ENCODE results near the gene HS3ST2. TPM values are rescaled to one million over a fixed set of nuclear protein-coding genes. Genes with fewer than 3 reads are reported as not detected.
"Not testable (repeated sequence)": the region's sequence is repeated elsewhere in the genome, so short reads cannot be mapped to it uniquely, and the experiment has no call there.

The HS3ST2 gene
- total RNA-seq, 2 donors from 2014 or later = 0.26 to 0.33 TPM

DNA sequence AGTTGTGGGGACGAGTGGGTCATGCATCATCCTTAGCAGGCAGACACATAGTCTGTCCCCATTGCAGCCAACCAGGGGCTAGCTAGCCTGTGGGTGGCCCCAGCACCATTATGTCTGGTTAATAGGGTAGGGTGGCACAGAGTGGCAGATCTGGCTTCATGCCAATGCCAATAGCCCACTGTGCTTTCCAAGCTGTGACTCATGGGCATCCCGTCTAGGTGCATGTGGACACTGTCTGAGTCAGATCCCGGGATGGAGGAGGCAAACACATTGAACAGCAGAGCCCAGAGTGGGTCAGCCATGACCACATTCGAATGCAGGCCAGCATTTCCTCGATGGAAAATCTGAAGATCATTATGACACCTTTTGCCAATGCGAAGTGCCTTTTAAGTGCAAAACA is 2.5 kb downstream of the HS3ST2 start:
- Histone ChIP-seq H3K9me3 (no peaks in the 10 kb centered on the region), H3K27ac (no peak overlapping the region), H3K36me3 (replicated peaks in 1 of 2; ENCODE audit: insufficient read depth in 1 of 2, low read depth in 2 of 2) (no peaks in the 10 kb centered on the region), H3K4me1 (peaks cover 18% of the 10 kb centered on the region), H3K27me3 (no peaks in the 10 kb centered on the region), H3K4me3 (no peak overlapping the region)
- intact Hi-C loops (cut with DNase I) = no loop called here
- 59 to 67% methylated on average over 5 to 6 of the region's 6 CpGs for WGBS, 2 donors
- ATAC-seq (no peak), DNase-seq (no peak)
- TF ChIP-seq CTCF (IDR thresholded peaks at IDR 0.05) = no peak
- TF ChIP-seq POLR2A (IDR thresholded peaks at IDR 0.05) = no peak

DNA sequence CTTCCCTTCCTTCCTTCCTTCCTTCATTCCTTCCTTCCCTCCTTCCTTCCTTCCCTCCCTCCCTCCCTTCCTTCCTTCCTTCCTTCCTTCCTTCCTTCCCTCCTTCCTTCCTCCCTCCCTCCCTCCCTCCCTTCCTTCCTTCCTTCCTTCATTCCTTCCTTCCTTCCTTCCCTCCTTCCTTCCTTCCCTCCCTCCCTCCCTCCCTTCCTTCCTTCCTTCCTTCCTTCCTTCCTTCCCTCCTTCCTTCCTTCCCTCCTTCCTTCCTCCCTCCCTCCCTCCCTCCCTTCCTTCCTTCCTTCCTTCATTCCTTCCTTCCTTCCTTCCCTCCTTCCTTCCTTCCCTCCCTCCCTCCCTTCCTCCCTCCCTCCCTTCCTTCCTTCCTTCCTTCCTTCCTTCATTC is 4.8 kb downstream of the HS3ST2 start:
- H3K4me3 ChIP-seq; H3K27ac ChIP-seq; intact Hi-C loops (cut with DNase I); DNase-seq; ATAC-seq; H3K9me3 ChIP-seq; H3K27me3 ChIP-seq; H3K36me3 ChIP-seq (replicated peaks in 1 of 2; ENCODE audit: insufficient read depth in 1 of 2, low read depth in 2 of 2): not testable (repeated sequence)
- peaks cover 11% of the 10 kb centered on the region for H3K4me1 ChIP-seq

DNA sequence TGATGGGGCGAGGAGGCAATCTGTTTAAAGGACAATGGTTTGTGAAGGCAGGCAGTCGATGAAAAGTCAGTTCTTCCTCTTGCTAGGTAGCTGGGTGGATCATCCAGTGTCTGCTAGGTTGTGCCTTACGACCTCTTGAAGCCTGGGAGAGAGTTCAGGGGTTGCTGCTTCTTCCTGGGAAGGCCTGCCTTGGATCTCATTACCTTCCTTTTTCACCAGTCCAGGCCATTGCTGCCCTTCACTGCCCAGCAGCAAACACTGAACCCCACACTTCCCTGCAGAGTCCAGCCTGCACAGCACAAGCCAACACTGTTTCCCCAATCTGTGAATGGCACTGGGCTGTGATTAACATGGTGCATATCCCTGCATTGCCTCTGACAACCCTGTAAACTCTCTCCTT is 24.7 kb downstream of the HS3ST2 start:
- H3K4me3 ChIP-seq = no peak overlapping the region
- WGBS, 2 donors = 64 to 69% methylated on average over 3 of the region's 3 CpGs
- no peak overlapping the region for H3K27ac ChIP-seq
- TF ChIP-seq CTCF (IDR thresholded peaks at IDR 0.05) = no peak
- no peak for TF ChIP-seq POLR2A (IDR thresholded peaks at IDR 0.05)
- intact Hi-C loops (cut with DNase I) = no loop called here
- ATAC-seq (no peak), DNase-seq (no peak)
- no peaks in the 10 kb centered on the region for H3K9me3 ChIP-seq
- H3K27me3 ChIP-seq = no peaks in the 10 kb centered on the region
- no peaks in the 10 kb centered on the region for H3K4me1 ChIP-seq
- H3K36me3 ChIP-seq (replicated peaks in 1 of 2; ENCODE audit: insufficient read depth in 1 of 2, low read depth in 2 of 2) = no peaks in the 10 kb centered on the region

DNA sequence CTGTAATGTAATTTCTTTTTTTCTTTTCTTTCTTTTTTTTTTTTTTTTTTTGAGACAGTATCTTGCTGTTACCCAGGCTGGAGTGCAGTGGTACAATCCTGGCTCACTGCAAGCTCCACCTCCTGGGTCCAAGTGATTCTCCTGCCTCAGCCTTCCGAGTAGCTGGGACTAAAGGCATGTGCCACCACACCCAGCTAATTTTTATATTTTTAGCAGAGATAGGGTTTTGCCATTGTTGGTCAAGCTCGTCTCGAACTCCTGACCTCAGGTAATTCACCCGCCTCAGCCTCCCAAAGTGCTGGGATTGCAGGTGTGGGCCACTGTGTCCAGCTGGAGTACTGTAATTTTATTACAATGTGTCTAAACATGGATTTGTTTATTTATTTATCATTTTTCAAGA is 28.1 kb downstream of the HS3ST2 start:
- H3K4me1 ChIP-seq; H3K27me3 ChIP-seq; H3K4me3 ChIP-seq; intact Hi-C loops (cut with DNase I); ATAC-seq; H3K27ac ChIP-seq; H3K9me3 ChIP-seq; H3K36me3 ChIP-seq (replicated peaks in 1 of 2; ENCODE audit: insufficient read depth in 1 of 2, low read depth in 2 of 2); DNase-seq: not testable (repeated sequence)
- 65 to 73% methylated on average over 4 of the region's 4 CpGs for WGBS, 2 donors

DNA sequence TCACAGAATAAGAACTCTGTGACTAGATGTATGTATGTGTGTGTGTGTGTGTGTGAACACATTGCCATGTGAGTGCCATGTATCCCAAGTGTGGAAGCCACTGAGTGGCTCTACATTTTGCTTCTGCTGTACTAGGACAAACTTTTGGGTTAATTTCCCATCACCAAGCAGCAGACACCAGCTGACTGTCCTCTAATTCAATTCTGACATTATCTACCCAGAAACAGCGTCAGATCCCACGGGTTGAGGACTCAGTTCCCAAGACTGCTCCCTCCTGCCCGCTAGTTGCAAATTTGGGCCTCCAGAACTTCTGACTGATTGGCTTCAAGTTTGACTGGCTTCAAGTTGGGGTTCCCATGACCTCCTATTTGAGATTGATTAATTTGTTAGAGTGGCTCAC is 29.2 kb downstream of the HS3ST2 start:
- no peaks in the 10 kb centered on the region for H3K36me3 ChIP-seq (replicated peaks in 1 of 2; ENCODE audit: insufficient read depth in 1 of 2, low read depth in 2 of 2)
- H3K4me1 ChIP-seq = no peaks in the 10 kb centered on the region
- intact Hi-C loops (cut with DNase I) = no loop called here
- H3K27me3 ChIP-seq = no peaks in the 10 kb centered on the region
- no peak for ATAC-seq
- no peak for DNase-seq
- no peak overlapping the region for H3K4me3 ChIP-seq
- TF ChIP-seq CTCF (IDR thresholded peaks at IDR 0.05) (no peak), POLR2A (IDR thresholded peaks at IDR 0.05) (no peak)
- H3K27ac ChIP-seq = no peak overlapping the region
- 57 to 67% methylated on average over 3 of the region's 3 CpGs for WGBS, 2 donors
- H3K9me3 ChIP-seq = no peaks in the 10 kb centered on the region

- no peaks in the 10 kb centered on the region for H3K4me1 ChIP-seq
- H3K36me3 ChIP-seq (replicated peaks in 1 of 2; ENCODE audit: insufficient read depth in 1 of 2, low read depth in 2 of 2) = no peaks in the 10 kb centered on the region
- no peak for TF ChIP-seq POLR2A (IDR thresholded peaks at IDR 0.05)
- TF ChIP-seq CTCF (IDR thresholded peaks at IDR 0.05) = no peak
- 39 to 52% methylated on average over 2 of the region's 2 CpGs for WGBS, 2 donors
- no peak overlapping the region for H3K4me3 ChIP-seq
- DNase-seq (no peak), ATAC-seq (no peak)
- no peaks in the 10 kb centered on the region for H3K9me3 ChIP-seq
- intact Hi-C loops (cut with DNase I) = no loop called here
- no peaks in the 10 kb centered on the region for H3K27me3 ChIP-seq
- no peak overlapping the region for H3K27ac ChIP-seq
Observed at GRCh38 chr16:22843856-22844255, 29.9 kb downstream of the HS3ST2 start.

All from body of pancreas (tissue), 4 donors.